Astrocyte (in vitro differentiated cells and primary cell): ENCODE measurements around the gene IL10RA. TPM values are rescaled to one million over a fixed set of nuclear protein-coding genes. Genes with fewer than 3 reads are reported as not detected.

Experiments used
- DNase-seq: peaks from one replicate; pipeline ENCODE4 v3.0.0-alpha.2; 2010; ENCODE audit warnings: low read depth
- FAIRE-seq: peaks from 2 replicates; lab custom pipeline; 2011; peaks lifted over from hg19 to GRCh38; lab: Jason Lieb, UNC
- H2AFZ ChIP-seq: 2 replicates; pipeline ENCODE4 v1.6.0; 2012; ENCODE audit warnings: low read depth, low read length, inconsistent platforms
- H3K27ac ChIP-seq: 2 replicates; pipeline ENCODE4 v1.5.1; 2011; ENCODE audit warnings: low read depth, low read length, inconsistent platforms
- H3K27me3 ChIP-seq: 2 replicates; pipeline ENCODE4 v1.6.0; 2011; ENCODE audit warnings: low read length, inconsistent platforms; ENCODE audit not compliant: insufficient read depth
- H3K36me3 ChIP-seq: 2 replicates; pipeline ENCODE4 v1.5.1; 2011; ENCODE audit warnings: low read length, inconsistent platforms; ENCODE audit not compliant: insufficient read depth
- H3K4me1 ChIP-seq: 2 replicates; pipeline ENCODE4 v1.5.1; 2011; ENCODE audit warnings: low read length, inconsistent platforms; ENCODE audit not compliant: insufficient read depth
- H3K4me2 ChIP-seq: 2 replicates; pipeline ENCODE4 v1.6.0; 2012; ENCODE audit warnings: low read length, inconsistent platforms
- H3K4me3 ChIP-seq: 2 replicates; pipeline ENCODE4 v1.5.1; 2011; ENCODE audit warnings: low read depth, mild to moderate bottlenecking, low read length, inconsistent platforms; ENCODE audit not compliant: insufficient read depth
- H3K79me2 ChIP-seq: 2 replicates; pipeline ENCODE4 v1.6.0; 2012; ENCODE audit warnings: mild to moderate bottlenecking, low read length, inconsistent platforms; ENCODE audit not compliant: insufficient read depth
- H3K9ac ChIP-seq: 2 replicates; pipeline ENCODE4 v1.6.0; 2012; ENCODE audit warnings: mild to moderate bottlenecking, low read length, inconsistent platforms
- H3K9me3 ChIP-seq: 2 replicates; pipeline ENCODE4 v1.5.1; 2012; ENCODE audit warnings: low read depth, mild to moderate bottlenecking, low read length, inconsistent platforms; ENCODE audit not compliant: insufficient read depth
- H4K20me1 ChIP-seq: 2 replicates; pipeline ENCODE4 v1.6.0; 2012; ENCODE audit warnings: low read length, inconsistent platforms; ENCODE audit not compliant: insufficient read depth
- H3K27ac Mint-ChIP-seq: one replicate; pipeline ENCODE4 v1.8.0; 2021; ENCODE audit warnings: mild to moderate bottlenecking, mixed read lengths; ENCODE audit not compliant: unreplicated experiment
- H3K27me3 Mint-ChIP-seq: one replicate; pipeline ENCODE4 v1.8.0; 2021; ENCODE audit warnings: low read depth, mixed read lengths; ENCODE audit not compliant: unreplicated experiment
- H3K36me3 Mint-ChIP-seq: one replicate; pipeline ENCODE4 v1.8.0; 2021; ENCODE audit warnings: low read depth, mixed read lengths; ENCODE audit not compliant: unreplicated experiment
- H3K4me1 Mint-ChIP-seq: one replicate; pipeline ENCODE4 v1.8.0; 2021; ENCODE audit warnings: low read depth, mixed read lengths; ENCODE audit not compliant: unreplicated experiment
- H3K4me3 Mint-ChIP-seq: one replicate; pipeline ENCODE4 v1.8.0; 2021; ENCODE audit warnings: mild to moderate bottlenecking, moderate library complexity, mixed read lengths; ENCODE audit not compliant: unreplicated experiment
- H3K9me3 Mint-ChIP-seq: one replicate; pipeline ENCODE4 v1.8.0; 2021; ENCODE audit warnings: mild to moderate bottlenecking, mixed read lengths; ENCODE audit not compliant: unreplicated experiment
- EZH2 ChIP-seq: IDR thresholded peaks from 2 replicates; pipeline ENCODE4 v1.6.1; 2012; ENCODE audit warnings: mild to moderate bottlenecking, low read length, inconsistent platforms; ENCODE audit not compliant: insufficient read depth
- total RNA-seq: library from RNA; stranded (reverse); gene quantifications from 2 replicates; pipeline ENCODE4 v1.2.1, GENCODE V29; 2021
- TF ChIP-seq, protein P1 (sequence below): IDR thresholded peaks from 2 replicates; pipeline ENCODE4 v1.5.1; 2011; ENCODE audit warnings: low read depth, mild to moderate bottlenecking, inconsistent platforms, low read length, moderate library complexity; ENCODE audit not compliant: insufficient read depth

The IL10RA gene
- total RNA-seq, 1 donor from 2014 or later, result 0.73 TPM

DNA sequence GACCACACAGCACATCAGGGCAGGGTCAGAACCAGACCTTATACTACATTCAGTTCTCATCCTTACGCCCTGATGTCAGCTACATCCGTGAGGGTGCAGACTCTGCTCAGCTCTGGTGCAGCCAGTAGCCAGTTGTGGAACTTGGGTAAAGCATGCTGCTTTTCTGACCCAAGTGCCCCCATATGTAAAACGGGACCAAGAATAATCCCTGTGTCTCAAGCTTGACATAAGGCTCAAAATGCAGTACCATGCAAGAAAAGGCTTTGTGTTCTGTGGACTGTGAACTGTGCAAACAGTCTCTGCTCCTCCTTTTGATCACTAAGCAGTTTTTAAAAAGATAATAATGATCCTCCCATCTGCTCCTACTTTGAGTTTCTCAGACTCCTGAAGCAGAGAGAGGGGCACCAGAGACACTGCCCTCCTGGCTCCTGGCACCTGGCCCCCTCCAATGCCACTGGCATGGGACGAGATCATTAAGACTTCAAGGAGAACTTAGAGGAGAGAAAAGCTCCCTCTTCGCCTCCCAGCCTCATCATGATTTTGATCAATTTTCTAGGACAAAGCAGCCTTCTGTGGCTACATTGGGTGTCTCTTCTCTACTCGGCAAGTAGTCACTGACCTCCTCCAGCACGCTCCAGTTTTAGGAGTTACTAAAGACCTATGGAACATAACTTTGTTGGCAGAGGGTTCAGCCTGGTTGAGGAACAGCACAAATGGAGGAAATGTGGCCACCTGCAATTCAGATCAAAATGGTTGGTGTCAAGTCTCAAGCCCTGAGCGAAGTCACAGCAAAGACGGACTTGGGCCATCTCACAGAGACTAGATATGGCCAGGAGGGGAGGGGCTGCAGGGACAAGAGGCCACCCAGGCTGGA, 23.9 kb downstream of the IL10RA start:
- Histone ChIP-seq H3K27me3 (peaks cover 6% of the 10 kb centered on the region), H3K27ac (no peak overlapping the region), H3K4me1 (peaks cover 2% of the 10 kb centered on the region), H3K4me2 (no peak overlapping the region), H3K9me3 (no peaks in the 10 kb centered on the region), H2AFZ (no peak overlapping the region), H4K20me1 (no peaks in the 10 kb centered on the region), H3K36me3 (no peaks in the 10 kb centered on the region), H3K4me3 (no peak overlapping the region), H3K9ac (no peak overlapping the region), H3K79me2 (no peaks in the 10 kb centered on the region)
- TF ChIP-seq EZH2, result no peak
- TF ChIP-seq, protein P1, sequence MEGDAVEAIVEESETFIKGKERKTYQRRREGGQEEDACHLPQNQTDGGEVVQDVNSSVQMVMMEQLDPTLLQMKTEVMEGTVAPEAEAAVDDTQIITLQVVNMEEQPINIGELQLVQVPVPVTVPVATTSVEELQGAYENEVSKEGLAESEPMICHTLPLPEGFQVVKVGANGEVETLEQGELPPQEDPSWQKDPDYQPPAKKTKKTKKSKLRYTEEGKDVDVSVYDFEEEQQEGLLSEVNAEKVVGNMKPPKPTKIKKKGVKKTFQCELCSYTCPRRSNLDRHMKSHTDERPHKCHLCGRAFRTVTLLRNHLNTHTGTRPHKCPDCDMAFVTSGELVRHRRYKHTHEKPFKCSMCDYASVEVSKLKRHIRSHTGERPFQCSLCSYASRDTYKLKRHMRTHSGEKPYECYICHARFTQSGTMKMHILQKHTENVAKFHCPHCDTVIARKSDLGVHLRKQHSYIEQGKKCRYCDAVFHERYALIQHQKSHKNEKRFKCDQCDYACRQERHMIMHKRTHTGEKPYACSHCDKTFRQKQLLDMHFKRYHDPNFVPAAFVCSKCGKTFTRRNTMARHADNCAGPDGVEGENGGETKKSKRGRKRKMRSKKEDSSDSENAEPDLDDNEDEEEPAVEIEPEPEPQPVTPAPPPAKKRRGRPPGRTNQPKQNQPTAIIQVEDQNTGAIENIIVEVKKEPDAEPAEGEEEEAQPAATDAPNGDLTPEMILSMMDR, result no peak
- no peak overlapping the region for H3K4me3 Mint-ChIP-seq
- no peak for FAIRE-seq
- no peak for DNase-seq
- H3K27me3 Mint-ChIP-seq, result peaks cover 48% of the 10 kb centered on the region
- peaks cover 7% of the 10 kb centered on the region for H3K4me1 Mint-ChIP-seq
- H3K36me3 Mint-ChIP-seq, result no peaks in the 10 kb centered on the region
- peaks cover 5% of the 10 kb centered on the region for H3K9me3 Mint-ChIP-seq
- no peak overlapping the region for H3K27ac Mint-ChIP-seq

DNA sequence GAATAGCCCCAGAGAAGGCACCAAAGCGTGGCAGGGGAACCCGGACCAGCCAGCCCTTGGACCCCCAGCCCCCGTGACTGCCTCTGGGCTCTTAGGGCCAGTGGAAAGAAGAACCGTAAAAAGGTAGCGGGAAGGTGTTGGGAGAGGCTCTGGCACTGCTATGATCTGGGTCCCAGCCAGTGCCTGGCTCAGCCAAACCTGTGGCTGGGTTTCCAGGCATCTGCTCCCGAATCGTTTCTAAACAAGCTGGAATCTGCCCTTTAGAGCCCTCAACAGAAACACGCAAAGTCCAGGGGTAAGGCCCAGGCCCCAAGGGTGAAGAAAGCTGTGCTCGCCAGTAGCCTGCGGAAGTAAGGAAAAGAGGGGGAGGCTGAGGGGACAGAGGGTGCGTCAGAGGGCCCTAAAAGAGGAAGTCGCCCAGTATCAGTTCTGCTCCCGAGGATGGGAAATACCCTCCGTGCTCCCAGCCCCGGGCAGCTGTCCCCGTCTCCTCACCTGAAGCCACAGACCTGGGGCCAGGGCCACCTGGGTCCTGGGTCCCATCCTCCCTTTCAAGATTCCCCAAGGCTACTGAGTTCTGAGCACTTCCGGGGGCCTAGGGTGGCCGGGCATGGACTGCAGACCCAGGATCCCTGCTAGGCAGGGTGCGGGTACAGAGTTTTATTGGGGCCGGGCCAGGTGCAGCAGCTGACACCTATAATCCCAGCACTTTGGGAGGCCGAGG, 24.7 kb downstream of the IL10RA start:
- no peak overlapping the region for H3K9ac ChIP-seq
- H3K79me2 ChIP-seq, result no peaks in the 10 kb centered on the region
- H3K36me3 Mint-ChIP-seq, result no peaks in the 10 kb centered on the region
- H4K20me1 ChIP-seq, result no peaks in the 10 kb centered on the region
- H2AFZ ChIP-seq, result no peak overlapping the region
- no peak overlapping the region for H3K4me3 ChIP-seq
- H3K27ac Mint-ChIP-seq, result no peak overlapping the region
- DNase-seq (no peak), FAIRE-seq (no peak)
- H3K27ac ChIP-seq, result no peak overlapping the region
- TF ChIP-seq, protein P1, result no peak
- TF ChIP-seq EZH2, result no peak
- peaks cover 5% of the 10 kb centered on the region for H3K9me3 Mint-ChIP-seq
- H3K4me1 Mint-ChIP-seq, result peaks cover 7% of the 10 kb centered on the region
- H3K4me1 ChIP-seq, result peaks cover 2% of the 10 kb centered on the region
- H3K4me2 ChIP-seq, result no peak overlapping the region
- H3K9me3 ChIP-seq, result no peaks in the 10 kb centered on the region
- no peaks in the 10 kb centered on the region for H3K36me3 ChIP-seq
- peaks cover 46% of the 10 kb centered on the region for H3K27me3 Mint-ChIP-seq
- H3K4me3 Mint-ChIP-seq, result no peak overlapping the region
- peaks cover 6% of the 10 kb centered on the region for H3K27me3 ChIP-seq
